HG03442 (cell line): Measurements from ENCODE around the gene RBM26.

Experiments used
- ATAC-seq: cut with Tn5 transposase; IDR thresholded peaks from one replicate; pipeline ENCODE4 v1.9.1; 2021; ENCODE audit warnings: mild to moderate bottlenecking, moderate library complexity; ENCODE audit not compliant: unreplicated experiment

The RBM26 gene

GRCh38 chr13:79423801-79424642 is 18.0 kb upstream of the RBM26 start:
- peak; percentile 81 for ATAC-seq

- no peak for ATAC-seq
Measured at GRCh38 chr13:79423340-79423739, 17.3 kb upstream of the RBM26 start.

- no peak for ATAC-seq
Measured at GRCh38 chr13:79419365-79419764, 13.3 kb upstream of the RBM26 start.

GRCh38 chr13:79417741-79418140 is 11.7 kb upstream of the RBM26 start:
- no peak for ATAC-seq

- no peak for ATAC-seq
Measured at GRCh38 chr13:79413521-79413920, 7.5 kb upstream of the RBM26 start.

- ATAC-seq: no peak
Measured at GRCh38 chr13:79409828-79410227, 3.8 kb upstream of the RBM26 start.

GRCh38 chr13:79407349-79407979 is 1.4 kb upstream of the RBM26 start:
- ATAC-seq: no peak

GRCh38 chr13:79406597-79406908 is 498 bp upstream of the RBM26 start:
- ATAC-seq: peak; percentile 22

- ATAC-seq: peak; percentile 28
Measured at GRCh38 chr13:79405501-79405830, 589 bp downstream of the RBM26 start.

- no peak for ATAC-seq
Measured at GRCh38 chr13:79404985-79405384, 1.1 kb downstream of the RBM26 start.

GRCh38 chr13:79404361-79404760 is 1.7 kb downstream of the RBM26 start:
- no peak for ATAC-seq

GRCh38 chr13:79403113-79403512 is 2.9 kb downstream of the RBM26 start:
- no peak for ATAC-seq

- ATAC-seq: no peak
Measured at GRCh38 chr13:79402679-79403078, 3.4 kb downstream of the RBM26 start.

- ATAC-seq: no peak
Measured at GRCh38 chr13:79402074-79402635, 3.9 kb downstream of the RBM26 start.

GRCh38 chr13:79401259-79402070 is 4.6 kb downstream of the RBM26 start:
- peak; percentile 46 for ATAC-seq

- ATAC-seq: no peak
Measured at GRCh38 chr13:79398915-79399314, 7.1 kb downstream of the RBM26 start.

- ATAC-seq: no peak
Measured at GRCh38 chr13:79398127-79398526, 7.9 kb downstream of the RBM26 start.

GRCh38 chr13:79395881-79396280 is 10.2 kb downstream of the RBM26 start:
- no peak for ATAC-seq

GRCh38 chr13:79393564-79394249 is 12.3 kb downstream of the RBM26 start:
- ATAC-seq: peak; percentile 76

- peak; percentile 62 for ATAC-seq
Measured at GRCh38 chr13:79392882-79393563, 13.0 kb downstream of the RBM26 start.
